NT2/D1 (cell line): ENCODE results near the gene GULP1.

ENCODE experiments used
- DNase-seq: peaks from one replicate; pipeline ENCODE4 v3.0.0-alpha.2; 2011; ENCODE audit warnings: low read depth, low spot score
- H3K27me3 ChIP-seq: 2 replicates; pipeline ENCODE4 v1.6.0; 2011; ENCODE audit warnings: mild to moderate bottlenecking; ENCODE audit not compliant: insufficient read length, insufficient read depth
- H3K36me3 ChIP-seq: 2 replicates; pipeline ENCODE4 v1.6.1; 2011; ENCODE audit warnings: mild to moderate bottlenecking, low read length, mixed read lengths; ENCODE audit not compliant: insufficient read depth, insufficient read length
- H3K4me1 ChIP-seq: 2 replicates; pipeline ENCODE4 v1.5.1; 2011; ENCODE audit not compliant: insufficient read depth, insufficient read length
- H3K4me3 ChIP-seq: 2 replicates; pipeline ENCODE4 v1.5.1; 2011; ENCODE audit warnings: low read depth; ENCODE audit not compliant: insufficient read length
- H3K9ac ChIP-seq: 2 replicates; pipeline ENCODE4 v1.6.0; 2011; ENCODE audit warnings: low read depth; ENCODE audit not compliant: insufficient read length
- H3K9me3 ChIP-seq: 2 replicates; pipeline ENCODE4 v1.5.1; 2011; ENCODE audit warnings: mild to moderate bottlenecking, low read length; ENCODE audit not compliant: insufficient read depth
- SUZ12 ChIP-seq: IDR thresholded peaks from 2 replicates; pipeline ENCODE4 v1.6.1; 2011; ENCODE audit not compliant: insufficient read length, insufficient read depth; ENCODE audit errors: extremely low read depth
- YY1 ChIP-seq: IDR thresholded peaks from 2 replicates; pipeline ENCODE4 v1.6.1; 2011; ENCODE audit not compliant: insufficient read length, insufficient read depth
- ZNF274 ChIP-seq: IDR thresholded peaks from 2 replicates; pipeline ENCODE4 v1.6.1; 2011; ENCODE audit warnings: mild to moderate bottlenecking, low read depth, low read length

The GULP1 gene

DNA sequence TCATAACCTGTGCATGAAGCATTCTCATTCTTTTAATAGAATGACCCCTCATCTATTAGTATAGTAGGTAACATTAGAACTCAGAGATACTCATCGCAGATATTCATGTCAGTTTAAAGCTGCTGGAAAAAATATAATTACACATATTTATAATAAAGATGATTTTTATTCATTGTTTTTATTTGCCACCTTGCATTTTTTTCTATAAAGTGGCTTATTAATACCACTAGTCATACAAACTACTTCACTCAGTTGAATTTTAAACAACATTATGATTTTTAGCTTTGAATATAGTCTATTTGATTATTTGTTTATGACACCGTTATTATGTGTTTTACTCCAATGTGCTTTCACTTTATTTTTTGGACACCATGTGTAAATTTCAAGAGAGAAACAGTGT is 23.9 kb upstream of the GULP1 start:
- Histone ChIP-seq H3K9me3 (no peaks in the 10 kb centered on the region), H3K4me1 (no peaks in the 10 kb centered on the region), H3K9ac (no peak overlapping the region), H3K4me3 (no peak overlapping the region), H3K36me3 (no peaks in the 10 kb centered on the region), H3K27me3 (no peaks in the 10 kb centered on the region)
- TF ChIP-seq YY1 (no peak), ZNF274 (no peak), SUZ12 (no peak)
- no peak for DNase-seq

DNA sequence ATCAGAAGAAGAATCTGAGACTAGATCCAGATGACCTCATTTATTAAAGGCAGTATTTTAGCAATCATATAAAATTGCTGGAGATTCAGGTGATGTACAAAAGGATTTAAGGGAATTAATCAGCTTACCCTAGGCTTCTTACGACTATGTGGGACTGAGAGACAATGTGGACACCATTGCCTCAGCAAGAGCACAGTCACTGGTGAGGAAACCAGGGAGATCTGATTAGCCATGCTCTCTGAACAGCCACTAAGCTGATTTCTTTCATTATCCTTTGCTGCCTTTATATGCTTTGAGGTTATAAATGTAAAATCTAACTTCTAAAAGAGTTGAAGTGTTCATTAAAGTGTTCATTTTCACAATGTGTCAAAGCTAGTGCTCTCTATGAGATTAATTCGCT is 22.7 kb upstream of the GULP1 start:
- DNase-seq = no peak
- H3K9ac ChIP-seq = no peak overlapping the region
- no peaks in the 10 kb centered on the region for H3K27me3 ChIP-seq
- no peaks in the 10 kb centered on the region for H3K9me3 ChIP-seq
- no peaks in the 10 kb centered on the region for H3K36me3 ChIP-seq
- H3K4me1 ChIP-seq = no peaks in the 10 kb centered on the region
- H3K4me3 ChIP-seq = no peak overlapping the region
- TF ChIP-seq SUZ12 (no peak), ZNF274 (no peak), YY1 (no peak)

DNA sequence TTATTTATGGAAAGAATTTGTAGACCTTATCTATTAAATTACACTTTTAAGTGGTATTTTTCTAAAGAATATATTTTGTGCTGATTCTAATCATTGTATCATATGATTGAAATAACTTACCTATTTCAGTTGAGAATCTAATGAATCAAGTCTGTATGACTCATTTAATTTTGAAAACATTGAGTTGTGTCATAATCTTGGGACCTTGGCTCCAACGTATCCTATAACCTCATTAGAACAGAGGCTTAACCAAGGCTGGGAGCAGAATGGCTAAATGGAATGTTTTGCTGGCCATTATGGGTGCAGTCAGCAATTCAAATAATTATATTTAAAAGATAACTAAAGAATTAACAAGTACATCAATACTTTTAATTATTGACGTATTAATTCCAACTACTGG is 19.6 kb upstream of the GULP1 start:
- Histone ChIP-seq H3K4me3 (no peak overlapping the region), H3K36me3 (no peaks in the 10 kb centered on the region), H3K9ac (no peak overlapping the region), H3K9me3 (no peaks in the 10 kb centered on the region), H3K27me3 (no peaks in the 10 kb centered on the region), H3K4me1 (no peaks in the 10 kb centered on the region)
- DNase-seq = no peak
- no peak for TF ChIP-seq ZNF274
- TF ChIP-seq SUZ12 = no peak
- TF ChIP-seq YY1 = no peak

DNA sequence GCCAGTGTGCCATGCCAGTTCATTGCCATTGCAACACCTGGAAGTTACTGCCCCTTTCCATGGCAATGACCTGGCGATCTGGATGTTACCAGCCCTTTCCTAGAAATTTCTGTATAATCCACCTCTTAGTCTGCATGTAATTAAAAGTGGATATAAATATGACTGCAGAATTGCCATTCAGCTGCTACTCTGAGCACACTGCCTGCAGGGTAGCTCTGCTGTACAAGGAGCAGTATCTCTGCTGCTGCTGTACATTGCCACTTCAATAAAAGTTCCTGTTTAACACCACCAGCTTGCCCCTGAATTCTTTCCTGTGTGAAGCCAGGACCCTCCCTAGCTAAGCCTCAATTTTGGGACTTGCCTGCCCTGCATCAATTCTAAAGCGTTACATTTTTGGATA is 17.4 kb upstream of the GULP1 start:
- H3K4me1 ChIP-seq = no peaks in the 10 kb centered on the region
- no peak for TF ChIP-seq YY1
- TF ChIP-seq SUZ12 = no peak
- TF ChIP-seq ZNF274 = no peak
- H3K9me3 ChIP-seq = no peaks in the 10 kb centered on the region
- H3K36me3 ChIP-seq = no peaks in the 10 kb centered on the region
- H3K4me3 ChIP-seq = no peak overlapping the region
- H3K27me3 ChIP-seq = no peaks in the 10 kb centered on the region
- DNase-seq = no peak
- H3K9ac ChIP-seq = no peak overlapping the region

DNA sequence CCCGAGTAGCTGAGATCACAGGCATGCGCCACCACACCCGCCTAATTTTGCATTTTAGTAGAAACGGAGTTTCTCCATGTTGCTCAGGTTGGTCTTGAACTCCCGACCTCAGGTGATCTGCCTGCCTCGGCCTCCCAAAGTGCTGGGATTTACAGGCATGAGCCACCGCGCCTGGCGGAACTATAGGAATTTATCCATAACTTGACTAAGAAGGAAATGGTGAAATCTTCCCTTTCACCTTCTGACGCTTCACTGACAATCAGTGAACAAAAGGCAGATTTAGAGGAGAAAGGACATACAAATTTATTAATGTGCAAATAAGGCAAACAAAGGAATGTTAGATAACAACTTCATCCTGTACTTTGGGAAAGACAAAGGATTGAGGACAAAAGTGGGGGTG is 15.4 kb upstream of the GULP1 start:
- no peaks in the 10 kb centered on the region for H3K36me3 ChIP-seq
- no peak overlapping the region for H3K4me3 ChIP-seq
- H3K9me3 ChIP-seq = no peaks in the 10 kb centered on the region
- no peak for DNase-seq
- H3K27me3 ChIP-seq = no peaks in the 10 kb centered on the region
- TF ChIP-seq SUZ12 = no peak
- no peak for TF ChIP-seq ZNF274
- no peak for TF ChIP-seq YY1
- no peak overlapping the region for H3K9ac ChIP-seq
- no peaks in the 10 kb centered on the region for H3K4me1 ChIP-seq

DNA sequence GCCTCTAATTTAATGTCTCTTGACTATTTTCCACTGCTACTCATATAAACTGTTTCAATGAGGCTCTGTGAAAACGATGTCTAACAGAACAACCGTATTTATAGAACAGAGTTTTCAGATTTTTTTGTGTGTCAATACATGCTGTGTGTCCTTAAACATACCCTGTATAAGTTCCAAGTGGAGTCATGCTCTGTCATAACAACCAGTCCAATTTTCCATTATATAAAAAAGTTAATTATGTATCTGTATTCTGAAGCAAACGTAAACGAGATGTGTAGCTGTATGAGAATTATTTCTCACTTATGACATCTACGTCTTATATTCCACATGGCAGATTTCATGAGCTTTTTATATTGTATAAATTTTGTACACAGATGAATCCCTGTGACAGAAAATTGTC is 13.9 kb upstream of the GULP1 start:
- Histone ChIP-seq H3K4me3 (no peak overlapping the region), H3K9me3 (no peaks in the 10 kb centered on the region), H3K9ac (no peak overlapping the region), H3K27me3 (no peaks in the 10 kb centered on the region), H3K4me1 (no peaks in the 10 kb centered on the region), H3K36me3 (no peaks in the 10 kb centered on the region)
- TF ChIP-seq YY1 = no peak
- TF ChIP-seq SUZ12 = no peak
- TF ChIP-seq ZNF274 = no peak
- no peak for DNase-seq

DNA sequence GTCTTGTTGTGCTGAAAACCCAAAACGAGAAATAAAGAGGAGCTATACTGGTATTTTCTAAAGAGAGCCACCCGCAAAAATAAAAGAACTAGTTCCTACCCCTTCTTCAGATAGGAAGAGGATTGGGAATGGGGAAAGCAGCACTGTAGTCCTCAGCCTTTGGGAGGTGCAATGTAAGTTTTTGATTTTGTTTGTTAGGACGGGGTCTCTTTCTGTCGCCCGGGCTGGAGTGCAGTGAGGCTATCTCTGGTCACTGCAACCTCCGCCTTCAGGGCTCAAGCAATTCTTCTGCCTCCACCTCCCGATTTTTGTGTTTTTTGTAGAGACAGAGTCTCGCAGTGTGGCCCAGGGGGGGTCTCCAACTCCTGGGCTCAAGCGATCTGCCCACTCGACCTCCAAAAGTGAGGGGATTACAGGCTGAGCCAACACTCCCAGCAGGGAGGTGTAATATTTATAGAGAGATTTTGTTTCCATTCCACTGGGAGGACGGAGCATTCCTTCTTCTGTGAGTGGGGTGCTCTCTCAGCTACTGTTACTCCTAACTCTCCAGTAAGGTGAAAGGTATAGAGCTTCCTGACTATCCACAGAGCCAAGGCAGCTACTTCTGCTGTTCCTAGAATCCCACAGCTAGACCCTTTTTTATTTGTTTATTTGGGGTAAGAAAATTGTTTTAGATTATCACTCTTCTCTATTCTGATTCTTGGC is 13.1 kb upstream of the GULP1 start:
- no peak overlapping the region for H3K4me3 ChIP-seq
- TF ChIP-seq YY1 = no peak
- no peak for TF ChIP-seq SUZ12
- no peak for TF ChIP-seq ZNF274

More for the DNA sequence above, 13.1 kb upstream of the GULP1 start:
- H3K27me3 ChIP-seq = no peaks in the 10 kb centered on the region
- H3K4me1 ChIP-seq = no peaks in the 10 kb centered on the region
- DNase-seq = no peak
- H3K9ac ChIP-seq = no peak overlapping the region
- H3K9me3 ChIP-seq = no peaks in the 10 kb centered on the region
- no peaks in the 10 kb centered on the region for H3K36me3 ChIP-seq
